HK-2 (cell line): ENCODE results near the gene BEND7.

Experiments used
- DNase-seq: peaks from one replicate; pipeline ENCODE4 v3.0.0-alpha.2; 2018; ENCODE audit not compliant: unreplicated experiment

BEND7 gene

GRCh38 chr10:13521026-13521425 is 7.8 kb downstream of the BEND7 start:
- DNase-seq = no peak

GRCh38 chr10:13520194-13520593 is 8.6 kb downstream of the BEND7 start:
- no peak for DNase-seq

GRCh38 chr10:13518076-13518692 is 10.6 kb downstream of the BEND7 start:
- DNase-seq = no peak

- DNase-seq = no peak
Measured at GRCh38 chr10:13517675-13518074, 11.1 kb downstream of the BEND7 start.

- DNase-seq = no peak
Measured at GRCh38 chr10:13516176-13516575, 12.6 kb downstream of the BEND7 start.

DNA sequence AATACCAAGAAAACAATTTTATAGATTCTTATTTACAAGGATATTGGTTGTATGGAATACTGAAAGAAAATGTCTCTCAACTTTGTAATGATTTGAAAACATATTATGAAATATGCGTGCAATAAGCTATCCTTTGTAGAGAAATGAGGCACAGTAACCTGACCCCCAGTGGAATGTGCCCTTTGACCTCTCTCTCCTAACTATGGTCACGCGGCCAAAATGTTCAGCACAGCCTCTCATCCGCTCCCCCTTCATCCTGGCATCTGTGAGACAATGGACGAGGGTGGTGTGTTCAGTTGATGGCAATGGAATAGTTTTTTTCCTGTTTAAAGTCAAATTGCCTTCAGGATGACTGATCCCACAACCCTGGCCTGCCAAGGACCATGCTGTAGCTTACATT is 13.3 kb downstream of the BEND7 start:
- DNase-seq = no peak

- no peak for DNase-seq
Measured at GRCh38 chr10:13514296-13514695, 14.5 kb downstream of the BEND7 start.

GRCh38 chr10:13512564-13512963 is 16.2 kb downstream of the BEND7 start:
- DNase-seq = no peak

DNA sequence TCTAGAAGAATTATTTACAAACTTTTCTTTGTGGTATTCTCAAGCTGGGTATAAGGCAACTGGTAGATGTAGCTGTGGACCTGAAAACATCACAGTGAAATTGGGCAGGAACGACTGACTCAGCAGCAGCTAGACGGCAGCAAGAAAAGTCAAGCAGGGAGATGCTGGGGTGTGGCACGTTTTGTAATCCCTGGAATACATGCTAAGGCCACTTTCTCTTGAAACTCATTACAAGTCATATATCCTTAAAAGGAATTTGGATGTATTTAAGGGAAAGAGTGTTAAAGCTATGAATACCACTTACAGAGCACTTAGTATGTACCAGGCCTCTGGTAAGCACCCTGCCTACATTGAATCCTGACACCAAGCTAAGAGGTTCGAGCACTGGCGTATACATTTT is 17.4 kb downstream of the BEND7 start:
- DNase-seq = no peak

DNA sequence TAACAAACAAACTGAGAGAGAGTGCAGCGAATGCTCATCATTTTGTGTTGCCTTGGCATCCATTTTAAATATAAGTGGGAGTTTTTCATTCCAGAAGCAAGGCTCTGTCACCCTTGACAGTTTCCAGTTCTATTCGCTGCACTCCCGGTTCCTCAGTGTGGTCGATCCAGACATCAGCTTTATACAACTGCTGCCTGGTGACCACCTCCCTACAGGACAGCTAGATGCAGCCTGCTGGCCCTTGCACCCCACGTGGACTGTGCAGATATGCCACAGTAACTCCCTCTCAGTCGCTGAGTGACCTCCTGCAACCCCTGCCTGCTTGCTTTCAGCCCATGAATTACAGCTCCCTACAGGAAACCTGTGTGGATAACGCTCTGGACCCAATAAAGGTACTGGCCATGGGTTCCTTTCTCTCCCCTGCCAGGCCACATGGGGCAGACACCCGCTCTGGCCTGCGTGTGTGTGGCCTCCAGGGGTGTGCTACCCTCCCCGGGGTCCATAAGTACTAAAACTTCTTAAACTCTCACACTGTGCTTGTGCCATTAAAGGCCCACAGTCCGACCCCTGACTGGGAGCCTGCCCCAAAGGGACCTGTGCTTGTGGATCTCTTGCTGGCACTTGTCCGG is 23.6 kb downstream of the BEND7 start:
- DNase-seq = no peak

DNA sequence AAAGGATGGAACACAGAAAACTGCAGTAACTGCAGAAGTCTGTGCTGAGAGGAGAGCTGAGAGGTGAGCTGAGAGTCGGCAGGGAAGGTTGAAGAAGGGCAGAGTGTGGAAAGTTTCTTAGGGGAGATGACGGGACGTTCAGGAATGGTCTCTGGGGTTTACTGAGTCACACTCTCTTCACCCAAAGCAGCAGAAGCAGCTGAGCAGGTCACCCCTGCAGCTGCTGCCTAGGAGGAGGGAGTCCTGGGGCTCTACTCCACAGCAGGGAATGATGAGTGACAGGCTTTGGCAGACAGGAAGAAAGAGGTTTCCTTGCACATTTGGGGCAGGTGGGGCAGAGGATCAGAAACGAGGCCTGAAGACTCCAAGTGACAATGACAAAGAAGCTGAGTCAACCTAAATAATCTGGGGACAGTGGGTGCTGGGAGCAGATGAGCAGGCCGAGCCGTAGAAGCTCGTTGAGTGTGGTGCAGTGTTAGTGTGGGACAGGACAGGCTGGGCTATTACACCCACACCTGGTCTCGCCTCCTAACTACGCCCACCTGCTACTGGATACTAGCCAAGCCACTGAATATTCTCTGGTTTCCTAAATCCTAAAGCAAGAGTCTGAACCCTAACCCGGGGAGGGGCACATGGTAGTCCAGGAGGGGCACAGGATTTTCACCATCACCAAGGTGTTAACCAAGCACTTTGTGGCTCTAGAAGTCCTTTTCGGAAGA is 24.9 kb downstream of the BEND7 start:
- no peak for DNase-seq

GRCh38 chr10:13502380-13502779 is 26.4 kb downstream of the BEND7 start:
- no peak for DNase-seq

- no peak for DNase-seq
Measured at GRCh38 chr10:13500201-13500600, 28.6 kb downstream of the BEND7 start.

- DNase-seq = no peak
Measured at GRCh38 chr10:13499150-13499549, 29.7 kb downstream of the BEND7 start.

DNA sequence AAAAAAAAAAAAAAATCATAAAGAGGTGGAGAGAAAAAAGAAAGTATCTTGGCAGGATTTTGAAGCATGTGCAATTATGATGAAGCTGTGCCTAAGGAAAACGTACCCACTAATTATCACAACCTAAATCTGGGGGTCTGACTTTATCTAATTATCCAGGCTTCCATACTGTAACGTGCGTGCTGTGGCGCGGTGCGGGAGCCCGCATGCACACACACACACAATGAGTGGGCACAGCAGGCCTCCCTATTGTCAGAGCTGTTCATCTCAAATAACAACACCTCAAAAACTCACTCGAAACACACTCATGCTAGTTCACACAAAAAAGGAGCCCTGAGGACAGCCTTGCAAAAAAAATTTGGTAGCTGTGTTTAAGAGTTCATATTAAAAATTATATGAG is 31.9 kb downstream of the BEND7 start:
- DNase-seq = no peak

DNA sequence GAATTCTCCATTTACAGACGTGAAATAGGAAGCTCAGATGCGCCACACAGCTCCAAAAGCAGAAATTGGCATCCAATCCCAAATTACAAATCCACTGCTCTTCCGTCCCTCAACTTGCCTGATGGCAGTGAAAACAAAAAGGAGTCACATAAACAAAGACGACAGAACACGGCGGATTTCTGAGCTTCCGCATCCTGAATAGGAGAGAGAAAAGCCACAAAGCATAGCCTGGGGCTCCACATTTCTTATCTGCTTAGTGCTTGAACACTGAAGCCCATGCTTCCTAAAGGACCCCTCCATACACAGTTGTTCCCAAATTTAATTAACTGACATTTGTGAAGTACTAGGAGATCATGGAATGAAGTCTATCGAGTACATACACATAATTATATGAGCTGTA is 32.6 kb downstream of the BEND7 start:
- no peak for DNase-seq

GRCh38 chr10:13492493-13493180 is 36.2 kb downstream of the BEND7 start:
- no peak for DNase-seq

GRCh38 chr10:13491747-13492360 is 37.0 kb downstream of the BEND7 start:
- DNase-seq = no peak

GRCh38 chr10:13490503-13490902 is 38.3 kb downstream of the BEND7 start:
- no peak for DNase-seq

DNA sequence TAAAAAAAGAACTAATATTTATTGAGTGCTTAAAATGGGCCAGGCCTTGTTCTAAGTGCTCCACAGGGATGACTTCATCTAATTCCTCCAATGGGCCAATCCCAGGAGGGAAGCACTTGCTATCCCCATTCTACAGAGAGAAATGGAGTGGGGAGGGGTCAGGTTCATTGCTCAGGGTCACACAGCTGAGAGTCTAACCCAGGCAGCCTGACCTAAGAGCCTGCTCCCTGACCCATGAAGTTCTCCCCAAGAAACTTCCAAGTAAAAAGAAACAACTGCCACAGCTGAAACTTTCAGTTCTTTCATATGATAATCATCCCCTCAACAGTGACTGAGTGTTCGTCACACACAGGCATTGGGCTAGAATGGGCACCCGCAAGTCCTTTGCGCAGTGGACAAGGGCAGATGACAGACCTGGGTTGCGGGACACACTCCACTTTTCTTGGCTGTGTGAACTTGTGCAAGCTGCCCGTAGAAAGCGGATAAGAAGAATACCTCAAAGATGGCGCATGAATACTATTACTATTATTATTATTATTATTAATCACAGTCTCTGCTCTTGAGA is 39.7 kb downstream of the BEND7 start:
- no peak for DNase-seq

DNA sequence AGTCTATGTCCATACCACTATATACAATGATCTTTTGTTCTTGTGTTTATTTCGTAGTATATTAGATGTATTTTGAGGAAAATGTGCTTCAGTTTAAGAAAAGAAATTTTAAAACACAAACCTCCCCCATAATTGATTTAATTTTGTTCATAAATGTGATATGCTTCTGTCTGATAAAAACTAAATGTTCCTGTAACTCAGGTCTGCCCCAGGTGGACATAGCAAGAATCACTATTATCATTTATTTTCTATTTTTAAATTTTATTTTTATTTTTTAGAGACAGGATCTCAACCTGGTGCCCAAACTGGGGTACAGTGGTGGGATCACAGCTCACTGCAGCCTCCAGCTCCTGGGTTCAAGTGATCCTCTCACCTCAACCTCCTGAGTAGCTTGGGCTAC is 43.2 kb downstream of the BEND7 start:
- no peak for DNase-seq

DNA sequence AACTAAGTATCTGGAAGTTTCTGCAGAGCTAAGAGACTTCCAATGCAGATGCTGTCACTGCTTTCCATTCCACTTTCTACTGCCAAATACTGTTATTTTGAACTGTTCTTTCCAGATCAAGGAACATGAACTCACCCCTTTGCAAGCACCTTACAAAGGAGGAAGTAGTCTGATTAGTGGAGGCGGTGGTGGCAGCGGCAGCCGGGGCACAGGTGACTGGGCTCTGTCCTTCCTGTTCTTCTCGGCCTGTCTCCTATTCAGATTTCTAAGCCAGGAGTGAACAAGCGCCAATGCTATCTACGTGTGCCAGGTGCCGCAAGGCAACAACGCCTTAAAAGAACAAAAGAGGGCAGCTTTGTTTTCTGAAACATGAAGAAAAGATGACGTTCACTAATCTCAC is 44.9 kb downstream of the BEND7 start:
- DNase-seq = no peak
